ENCODE measurements around the gene TBPL2.

DNA sequence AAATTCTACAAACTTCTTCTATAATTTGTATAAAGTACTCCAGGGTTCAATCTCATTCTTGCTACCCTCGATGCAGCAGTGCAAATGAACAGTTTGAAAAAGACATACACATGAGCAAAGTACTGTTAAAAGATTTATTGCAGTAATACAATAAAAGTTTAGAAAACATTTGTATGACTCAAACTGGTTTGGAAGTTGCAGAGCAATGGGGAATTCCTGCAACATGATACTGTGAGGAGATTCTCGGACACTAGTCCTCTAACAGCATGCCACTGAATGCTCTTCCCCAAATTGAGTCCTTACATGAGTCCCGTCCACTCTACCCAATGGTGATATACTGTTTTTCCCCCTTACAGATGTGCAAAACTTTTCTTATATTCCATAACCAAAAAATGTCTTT, 74.1 kb downstream of the TBPL2 start:
- TF ChIP-seq, protein P1, sequence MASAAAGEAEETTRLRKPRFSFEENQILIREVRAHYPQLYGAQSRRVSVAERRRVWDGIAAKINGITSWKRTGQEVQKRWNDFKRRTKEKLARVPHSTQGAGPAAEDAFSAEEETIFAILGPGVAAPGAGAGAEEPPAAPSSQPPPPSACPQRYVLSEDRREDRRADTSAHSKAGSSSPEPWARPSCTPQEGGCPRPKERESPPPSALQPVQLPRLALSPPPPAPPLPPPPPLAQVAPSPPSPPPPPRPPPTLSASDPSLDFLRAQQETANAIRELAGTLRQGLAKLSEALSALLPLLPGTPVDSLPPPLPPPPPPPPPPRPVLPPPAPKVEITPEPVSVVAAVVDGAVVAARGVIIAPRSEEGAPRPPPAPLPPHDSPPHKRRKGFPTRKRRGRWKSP (CRISPR knock-in tag; IDR thresholded peaks at IDR 0.05) = no peak
- TF ChIP-seq ZSCAN30 (CRISPR knock-in tag; IDR thresholded peaks at IDR 0.05) (no peak), ZNF274 (CRISPR knock-in tag; IDR thresholded peaks at IDR 0.05) (no peak), BRCA1 (CRISPR knock-in tag; IDR thresholded peaks at IDR 0.05) (no peak), PCBP1 (IDR thresholded peaks at IDR 0.05; ENCODE audit: borderline replicate concordance, low read depth, low read length) (no peak), EZH2 (conservative IDR thresholded peaks at IDR 0.05; ENCODE audit: low read depth, low read length) (no peak), KDM1A (CRISPR knock-in tag; IDR thresholded peaks at IDR 0.05) (no peak)

Data from HepG2 (cell line).